ENCODE results near the gene ECM2. TPM values are rescaled to one million over a fixed set of nuclear protein-coding genes. Genes with fewer than 3 reads are reported as not detected.
"Not testable (repeated sequence)": the region's sequence is repeated elsewhere in the genome, so short reads cannot be mapped to it uniquely, and the experiment has no call there.

The ECM2 gene
- 0.26 TPM in 1 of 2 replicates, not detected in the other for total RNA-seq (2014; rRNA removed; shearing (Covaris generic))

DNA sequence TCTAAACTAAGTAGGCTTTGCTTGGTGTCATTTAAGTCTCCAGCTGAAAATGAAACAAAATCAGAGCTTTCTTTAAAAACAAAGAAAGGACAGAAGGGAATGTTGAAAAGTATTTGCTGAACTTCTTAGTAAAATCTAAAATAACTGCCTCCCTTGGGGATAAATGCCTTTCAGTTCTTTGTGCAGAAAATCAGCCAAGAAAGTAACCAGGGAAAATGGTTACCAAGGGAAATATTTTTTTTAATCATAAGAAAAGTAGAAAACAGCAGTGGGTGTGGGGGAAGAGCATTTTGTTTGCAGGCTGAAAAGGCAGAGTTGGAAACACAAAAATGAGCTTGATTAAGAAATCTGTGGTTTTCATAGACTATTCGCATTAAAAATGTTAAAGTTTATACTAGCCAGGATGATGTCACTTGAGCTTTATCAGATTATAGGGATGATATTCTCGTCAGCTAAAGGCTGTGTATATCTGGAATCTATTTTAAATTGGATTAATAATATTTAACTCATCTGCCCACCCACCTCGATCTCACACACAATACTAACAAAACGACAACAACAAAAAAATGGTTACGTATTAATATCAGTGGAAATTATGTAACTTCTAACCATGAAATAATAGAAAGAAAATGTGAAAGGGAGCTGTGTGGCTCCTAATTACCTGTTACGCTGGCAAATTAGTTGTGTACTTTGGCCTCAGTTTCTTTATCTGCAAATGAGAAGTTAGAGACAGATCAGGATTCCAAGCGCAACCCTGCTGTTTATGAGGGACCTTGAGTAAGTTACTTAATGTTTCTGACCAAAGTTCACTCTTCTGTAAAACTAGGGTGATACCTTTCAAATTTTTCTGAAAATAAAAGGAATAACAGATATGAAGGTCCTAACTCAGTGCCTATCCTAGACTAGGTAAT, at the start of gene ECM2:
TSS of gene ECM2 (minus strand) at position 51 of the 911 bp plus-strand sequence. CDS start 13,124 bp downstream, outside the sequence.
- DNase-seq (ENCODE audit: low spot score), result no peak

DNA sequence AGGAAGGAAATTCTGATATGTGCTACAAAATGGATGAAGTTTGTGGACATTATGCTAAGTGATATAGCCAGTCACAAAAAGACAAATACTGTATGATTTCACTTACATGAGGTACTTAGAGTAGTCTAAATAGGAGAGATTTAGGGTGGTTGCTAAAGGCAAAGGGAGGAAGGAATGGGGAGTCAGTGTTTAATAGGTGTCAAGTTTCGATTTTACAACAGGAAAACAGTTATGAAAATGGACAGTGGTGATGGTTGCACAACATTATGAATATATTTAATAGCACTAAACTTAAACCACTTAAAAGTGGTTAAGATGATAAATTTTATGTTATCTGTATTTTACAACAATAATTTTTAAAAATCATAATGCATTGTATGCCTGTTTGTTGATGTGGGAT, 40.4 kb upstream of the ECM2 start:
- DNase-seq (ENCODE audit: low spot score), result no peak

DNA sequence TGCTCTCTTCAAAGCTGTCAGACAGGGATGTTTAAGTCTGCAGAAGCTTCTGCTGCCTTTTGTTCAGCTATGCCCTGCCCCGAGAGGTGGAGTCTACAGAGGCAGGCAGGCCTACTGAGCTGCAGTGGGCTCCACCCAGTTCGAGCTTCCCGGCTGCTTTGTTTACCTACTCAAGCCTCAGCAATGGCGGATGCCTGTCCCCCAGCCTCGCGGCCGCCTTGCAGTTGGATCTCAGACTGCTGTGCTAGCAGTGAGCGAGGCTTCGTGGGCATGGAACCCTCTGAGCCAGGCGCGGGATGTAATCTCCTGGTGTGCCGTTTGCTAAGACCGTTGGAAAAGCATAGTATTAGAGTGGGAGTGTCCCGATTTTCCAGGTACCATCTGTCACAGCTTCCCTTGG, 37.8 kb upstream of the ECM2 start:
- DNase-seq (ENCODE audit: low spot score), result not testable (repeated sequence)

DNA sequence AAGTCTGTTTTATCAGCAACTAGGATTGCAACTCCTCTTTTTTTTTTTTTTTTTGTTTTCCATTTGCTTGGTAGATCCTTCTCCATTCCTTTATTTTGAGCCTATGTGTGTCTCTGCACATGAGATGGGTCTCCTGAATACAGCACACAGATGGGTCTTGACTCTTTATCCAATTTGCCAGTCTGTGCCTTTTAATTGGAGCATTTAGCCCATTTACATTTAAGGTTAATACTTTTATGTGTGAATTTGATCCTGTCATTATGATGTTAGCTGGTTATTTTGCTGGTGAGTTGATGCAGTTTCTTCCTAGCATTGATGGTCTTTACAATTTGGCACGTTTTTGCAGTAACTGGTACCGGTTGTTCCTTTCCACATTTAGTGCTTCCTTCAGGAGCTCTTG, 36.1 kb upstream of the ECM2 start:
- not testable (repeated sequence) for DNase-seq (ENCODE audit: low spot score)

DNA sequence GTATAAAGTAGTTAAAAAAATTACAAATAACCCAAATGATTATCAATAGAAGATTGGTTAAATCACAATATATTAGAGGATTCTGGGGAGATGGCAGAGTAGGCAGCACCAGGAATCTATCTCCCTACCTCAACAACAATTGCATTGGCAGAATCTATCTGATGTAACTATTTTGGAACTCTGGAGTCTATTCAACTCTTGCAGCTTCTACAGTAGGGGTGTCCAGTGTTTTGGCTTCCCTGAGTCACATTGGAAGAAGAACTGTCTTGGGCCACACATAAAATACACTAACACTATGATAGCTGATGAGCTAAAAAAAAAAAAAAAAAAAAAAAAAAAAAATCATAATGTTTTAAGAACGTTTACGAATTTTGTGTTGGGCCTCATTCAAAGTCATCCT, 29.2 kb upstream of the ECM2 start:
- DNase-seq (ENCODE audit: low spot score), result no peak

DNA sequence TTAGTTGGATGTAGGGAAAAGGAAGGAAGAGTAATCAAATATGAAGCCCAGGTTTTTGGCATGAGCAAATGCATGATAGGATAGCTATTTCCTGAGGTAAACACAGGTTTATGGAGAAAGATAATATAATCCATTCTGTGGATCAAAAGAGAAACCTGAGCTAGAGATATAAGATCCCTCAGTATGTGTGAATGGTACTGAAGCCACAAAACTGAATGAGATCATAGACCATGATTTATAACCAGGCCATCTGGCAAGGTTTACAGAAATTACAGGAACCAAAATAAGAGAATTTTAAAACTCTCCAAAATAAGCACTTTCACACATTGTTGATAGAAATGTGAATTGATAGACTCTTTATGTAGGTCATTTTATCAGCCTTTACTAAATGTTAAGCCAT, 28.7 kb upstream of the ECM2 start:
- DNase-seq (ENCODE audit: low spot score), result peak; percentile 14

DNA sequence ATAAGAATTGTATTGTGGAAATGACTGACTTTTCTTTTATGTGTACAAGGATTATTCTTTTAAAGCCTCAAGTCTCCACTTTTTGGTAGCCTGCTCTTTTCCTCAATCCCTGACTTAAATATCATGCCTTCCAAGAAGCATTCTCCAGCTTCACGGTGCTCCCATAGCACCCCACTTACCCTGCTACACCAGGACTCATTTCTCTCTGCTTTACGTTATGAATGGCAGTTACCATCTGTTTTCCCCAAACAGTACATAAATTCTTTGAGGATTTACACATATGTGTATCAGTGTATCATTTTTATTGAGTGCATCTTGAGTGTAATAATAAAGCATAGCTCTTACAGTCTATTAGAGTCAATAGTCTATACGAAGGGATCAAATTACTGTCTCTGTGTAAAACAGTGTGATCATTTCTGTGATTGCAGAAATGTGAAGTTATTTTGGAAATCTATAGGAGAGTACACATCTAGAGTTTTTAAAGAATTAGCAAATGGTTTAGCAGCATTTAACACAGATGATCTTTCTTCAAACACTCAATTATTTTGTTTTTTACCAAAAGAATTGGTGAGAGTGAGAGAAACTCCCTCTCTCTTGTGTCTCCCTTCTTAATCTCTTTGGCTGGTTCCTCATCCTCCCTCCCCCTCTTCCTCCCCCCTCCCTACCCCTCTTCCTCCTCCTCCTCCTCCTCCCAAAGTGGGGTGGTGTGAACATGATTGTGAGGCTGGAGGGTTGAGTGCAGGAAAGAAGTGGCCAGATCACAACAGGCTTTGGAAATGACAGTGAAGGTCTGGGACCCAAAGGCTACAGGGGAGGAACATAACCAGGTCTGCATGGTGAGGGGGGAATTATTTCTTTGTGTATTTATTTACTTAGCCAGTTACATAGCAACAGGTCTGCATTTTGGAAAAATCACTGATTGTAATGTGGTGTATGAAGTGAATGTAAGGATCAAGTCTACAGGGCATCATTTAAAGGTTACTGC, 27.6 kb upstream of the ECM2 start:
- DNase-seq (ENCODE audit: low spot score), result no peak

DNA sequence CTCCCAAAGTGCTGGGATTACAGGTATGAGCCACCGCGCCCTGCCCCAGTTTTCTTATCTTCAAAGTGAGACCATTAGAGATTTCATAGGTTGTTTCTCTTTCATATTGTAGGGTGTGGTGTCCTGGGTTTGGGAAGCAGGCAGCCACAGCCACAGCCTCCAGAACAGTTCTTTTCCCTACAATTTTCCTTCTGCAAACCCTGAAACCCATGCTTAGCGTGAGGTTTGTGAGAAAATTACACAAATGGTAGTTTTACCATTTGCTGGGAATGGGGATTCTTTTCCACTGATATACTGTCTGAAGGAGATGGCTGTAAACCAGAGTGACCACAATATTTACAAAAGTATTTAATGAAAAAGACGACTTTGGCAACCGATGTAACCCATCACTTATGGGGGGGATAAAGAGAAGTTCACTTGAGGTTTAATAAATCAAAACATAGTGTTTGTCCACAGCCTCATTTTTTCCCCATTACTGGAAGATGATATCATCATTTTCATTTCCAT, 26.7 kb upstream of the ECM2 start:
- no peak for DNase-seq (ENCODE audit: low spot score)

DNA sequence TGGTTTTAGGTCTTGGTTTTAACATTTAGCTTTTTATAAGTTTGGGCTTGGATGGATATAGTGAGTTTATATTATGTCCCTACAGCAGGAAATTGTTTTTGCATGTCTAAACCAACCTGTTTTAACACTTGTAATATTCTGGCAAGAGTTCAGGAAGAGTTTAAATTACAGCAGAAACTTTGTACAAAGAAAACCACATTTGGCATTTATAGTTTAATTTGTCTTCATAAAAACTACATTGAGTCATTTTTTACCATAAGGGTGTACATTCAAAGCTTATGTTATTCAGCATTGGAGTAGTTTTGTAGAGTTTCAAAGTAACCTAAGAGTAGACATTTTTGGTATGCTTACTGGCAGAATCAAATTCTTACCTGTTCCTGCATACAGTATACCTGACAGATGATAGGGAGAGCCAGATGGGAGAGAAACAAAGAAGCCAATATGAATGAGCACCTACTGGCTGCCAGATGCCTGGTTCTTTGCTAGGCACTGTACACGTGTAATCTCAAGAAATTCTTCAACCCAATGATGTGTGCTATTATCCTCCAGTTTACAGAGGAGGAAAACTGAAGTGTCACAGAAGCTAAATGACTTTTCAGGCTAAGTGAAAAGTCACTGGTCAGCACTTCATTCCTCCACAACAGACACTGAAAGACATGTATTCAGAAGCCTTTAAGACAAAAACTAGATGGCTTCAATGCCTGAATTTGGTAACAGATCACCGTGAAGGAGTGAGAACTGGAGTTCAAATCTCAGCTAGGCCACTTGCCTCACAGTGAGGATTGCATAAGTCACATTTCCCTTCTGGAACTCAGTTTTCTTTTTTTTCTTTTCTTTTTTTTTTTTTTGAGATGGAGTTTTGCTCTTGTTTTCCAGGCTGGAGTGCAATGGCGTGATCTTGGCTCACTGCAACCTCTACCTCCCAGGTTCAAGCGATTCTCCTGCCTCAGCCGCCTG, 25.9 kb upstream of the ECM2 start:
- DNase-seq (ENCODE audit: low spot score), result peak; percentile 56

DNA sequence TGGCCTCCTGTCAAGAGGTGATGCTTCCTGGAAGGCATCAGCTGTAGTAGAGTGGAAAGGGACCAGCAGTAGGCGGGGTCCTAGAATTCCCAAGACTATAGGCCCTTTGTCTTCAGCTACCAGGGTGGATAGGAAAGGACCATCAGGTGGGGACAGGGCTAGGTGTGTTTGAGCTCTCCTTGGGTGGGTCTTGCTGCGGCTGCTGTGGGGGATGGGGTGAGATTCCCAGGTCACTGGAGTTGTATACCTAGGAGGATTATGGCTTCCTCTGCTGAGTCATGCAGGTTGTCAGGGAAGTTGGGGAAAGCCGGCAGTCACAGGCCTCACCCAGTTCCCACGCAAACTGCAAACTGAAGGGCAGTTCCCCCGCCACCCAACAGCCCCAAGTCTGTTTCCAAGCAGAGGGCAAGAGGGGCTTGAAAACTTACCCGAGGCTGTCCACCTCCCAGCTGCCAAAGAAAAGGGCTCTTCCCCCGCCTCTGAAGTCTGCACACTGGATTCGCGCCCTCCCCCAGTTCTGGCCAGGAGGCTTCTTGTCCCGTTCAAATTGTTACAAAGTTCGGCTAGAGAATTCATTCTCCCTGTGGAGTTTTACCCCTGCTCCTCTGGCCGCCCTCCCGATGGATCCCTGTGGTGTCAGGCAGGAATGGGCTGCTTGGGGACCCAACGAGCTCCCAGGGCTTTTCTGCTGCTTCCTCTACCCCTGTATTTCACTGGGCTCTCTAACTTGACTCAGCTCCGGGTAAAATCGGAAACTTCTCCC, 23.0 kb upstream of the ECM2 start:
- DNase-seq (ENCODE audit: low spot score), result no peak

DNA sequence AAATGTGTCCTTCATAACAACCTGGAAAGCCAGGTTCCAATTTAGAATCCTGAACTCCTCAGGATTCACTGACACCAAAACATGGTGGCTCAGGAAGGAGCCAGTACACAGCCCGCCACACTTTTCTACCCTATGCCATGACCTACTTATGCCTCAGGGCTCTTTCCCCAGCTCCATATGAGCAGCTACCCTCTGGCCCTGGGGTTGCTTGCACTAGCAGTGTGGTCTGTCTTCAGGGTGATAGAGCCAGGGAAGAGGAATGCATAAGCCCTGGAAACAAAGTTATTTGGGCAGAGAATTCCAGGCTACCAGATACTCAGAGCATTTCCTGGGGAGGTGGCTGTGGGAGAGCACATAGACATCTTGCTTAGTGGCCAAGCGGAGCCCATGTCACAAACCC, 15.0 kb upstream of the ECM2 start:
- DNase-seq (ENCODE audit: low spot score), result no peak

DNA sequence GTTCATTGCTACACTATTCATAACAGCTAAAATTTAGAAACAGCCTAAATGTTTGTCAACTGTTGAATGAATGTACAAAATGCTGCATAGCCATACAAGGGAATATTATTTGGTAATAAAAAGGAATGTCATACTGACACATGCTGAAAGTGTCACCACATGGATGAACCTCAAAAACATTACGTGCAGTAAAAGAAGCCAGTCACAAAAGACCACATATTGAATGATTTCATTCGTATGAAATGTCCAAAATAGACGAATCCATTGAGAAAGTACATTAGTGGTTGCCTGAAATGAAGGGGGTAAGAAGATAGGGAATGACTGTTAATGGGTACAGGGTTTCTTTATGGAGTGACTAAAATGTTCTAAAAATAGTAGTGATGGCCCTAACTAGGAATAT, 11.6 kb upstream of the ECM2 start:
- DNase-seq (ENCODE audit: low spot score), result no peak

DNA sequence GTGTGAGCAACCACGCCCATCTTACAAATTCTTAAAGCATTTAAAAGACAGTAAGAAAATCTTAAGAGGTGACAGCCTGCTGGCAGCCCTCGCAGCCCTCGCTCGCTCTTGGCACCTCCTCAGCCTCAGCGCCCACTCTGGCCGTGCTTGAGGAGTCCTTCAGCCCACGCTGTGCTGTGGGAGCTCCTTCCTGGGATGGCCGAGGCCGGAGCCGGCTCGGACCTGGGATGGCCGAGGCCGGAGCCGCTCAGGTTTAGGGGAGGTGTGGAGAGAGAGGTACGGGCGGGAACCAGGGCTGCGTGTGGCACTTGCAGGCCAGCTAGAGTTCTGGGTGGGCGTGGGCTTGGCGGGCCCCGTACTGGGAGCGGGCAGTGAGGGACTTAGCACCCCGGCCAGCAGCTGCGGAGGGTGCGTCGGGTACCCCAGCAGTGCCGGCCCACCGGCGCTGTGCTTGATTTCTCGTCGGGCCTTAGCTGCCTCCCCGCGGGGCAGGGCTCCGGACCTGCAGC, 9.3 kb upstream of the ECM2 start:
- DNase-seq (ENCODE audit: low spot score), result no peak

DNA sequence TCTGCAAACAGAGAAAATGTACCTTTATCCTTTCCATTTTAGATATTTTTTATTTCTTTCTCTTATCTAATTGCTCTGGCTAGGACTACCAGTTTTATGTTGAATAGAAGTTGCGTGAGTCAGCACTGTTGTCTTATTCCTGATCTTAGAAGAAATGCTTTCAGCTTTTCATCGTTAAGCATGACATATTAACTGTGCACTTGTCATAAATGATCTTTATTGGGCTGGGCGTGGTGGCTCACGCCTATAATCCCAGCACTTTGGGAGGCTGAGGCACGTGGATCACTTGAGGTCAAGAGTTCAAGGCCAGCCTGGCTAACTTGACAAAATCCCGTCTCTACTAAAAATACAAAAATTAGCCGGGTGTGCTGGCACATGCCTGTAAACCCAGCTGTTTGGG, 8.2 kb upstream of the ECM2 start:
- no peak for DNase-seq (ENCODE audit: low spot score)

DNA sequence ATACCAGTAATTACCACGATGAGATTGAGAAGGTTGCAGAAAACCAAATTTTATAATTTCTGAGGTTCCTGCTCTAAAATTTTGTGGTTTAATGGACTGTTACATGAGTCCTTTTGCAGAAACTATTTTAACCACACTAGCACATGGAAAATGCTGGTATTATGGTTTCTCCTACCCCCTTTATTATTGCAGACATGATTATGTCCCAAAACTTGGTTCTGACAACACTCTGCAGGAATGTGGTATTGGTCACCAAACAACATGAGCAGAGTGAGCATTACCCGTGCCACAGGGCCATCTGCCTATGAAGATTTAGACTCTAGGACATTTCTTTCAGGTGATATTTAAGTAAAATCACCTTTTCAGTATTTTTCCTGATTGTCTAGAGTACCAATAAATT, 2.8 kb upstream of the ECM2 start:
- DNase-seq (ENCODE audit: low spot score), result no peak

DNA sequence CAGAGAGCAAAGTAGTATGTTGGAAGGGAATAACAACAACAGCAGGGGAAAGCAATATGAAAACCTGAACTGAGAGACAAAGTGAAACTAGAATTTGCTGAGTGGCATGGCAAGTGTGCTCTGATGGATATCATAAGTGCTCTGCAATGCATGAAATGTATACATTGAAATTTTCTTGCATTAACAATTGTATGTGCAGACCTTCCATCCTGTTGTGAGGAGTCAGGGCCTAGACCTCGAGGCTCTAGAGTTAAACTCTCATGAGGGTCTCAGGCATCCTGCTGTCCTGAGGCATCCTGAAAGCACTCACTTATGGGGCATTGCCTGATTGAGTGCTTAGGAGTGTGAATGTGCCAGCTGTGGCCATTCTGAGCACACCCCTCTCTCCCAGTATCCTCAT, 1.1 kb downstream of the ECM2 start:
- DNase-seq (ENCODE audit: low spot score), result no peak

DNA sequence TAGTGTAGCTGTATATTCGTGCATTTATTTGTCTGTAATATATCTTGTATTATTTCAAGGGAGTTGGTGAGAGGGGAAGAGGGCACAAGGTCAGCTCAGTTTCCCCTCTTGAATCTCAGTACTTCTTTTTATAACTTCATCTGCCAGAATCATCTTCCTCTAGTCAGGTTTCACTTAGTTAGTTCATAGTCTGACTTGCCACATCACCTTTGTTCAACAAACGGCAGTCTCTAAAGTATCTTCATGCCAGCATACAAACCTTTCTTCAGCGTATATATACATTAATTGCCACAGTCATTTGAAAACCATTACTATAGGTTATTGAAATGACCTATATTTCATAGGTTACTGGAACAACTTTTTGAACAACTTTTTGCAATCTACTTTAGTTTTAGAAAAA, 1.6 kb downstream of the ECM2 start:
- DNase-seq (ENCODE audit: low spot score), result no peak

DNA sequence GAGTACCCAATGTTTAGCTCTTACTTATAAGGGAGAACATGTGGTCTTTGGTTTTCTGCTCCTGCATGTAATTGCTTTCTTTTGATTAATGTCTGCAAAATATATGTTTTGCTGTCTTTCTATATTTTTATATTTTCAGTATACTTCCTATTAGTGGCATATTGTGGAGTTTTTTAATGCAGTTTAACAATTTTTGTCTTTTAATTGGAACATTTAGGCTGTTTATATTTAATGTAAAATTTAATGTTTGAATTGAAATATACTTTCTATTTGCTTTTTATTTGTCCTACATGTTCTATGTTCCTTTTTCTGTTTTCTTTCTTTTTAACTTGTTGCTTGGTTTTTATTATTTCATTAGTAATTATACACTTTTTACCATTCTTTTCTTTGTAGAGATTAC, 4.9 kb downstream of the ECM2 start:
- no peak for DNase-seq (ENCODE audit: low spot score)

DNA sequence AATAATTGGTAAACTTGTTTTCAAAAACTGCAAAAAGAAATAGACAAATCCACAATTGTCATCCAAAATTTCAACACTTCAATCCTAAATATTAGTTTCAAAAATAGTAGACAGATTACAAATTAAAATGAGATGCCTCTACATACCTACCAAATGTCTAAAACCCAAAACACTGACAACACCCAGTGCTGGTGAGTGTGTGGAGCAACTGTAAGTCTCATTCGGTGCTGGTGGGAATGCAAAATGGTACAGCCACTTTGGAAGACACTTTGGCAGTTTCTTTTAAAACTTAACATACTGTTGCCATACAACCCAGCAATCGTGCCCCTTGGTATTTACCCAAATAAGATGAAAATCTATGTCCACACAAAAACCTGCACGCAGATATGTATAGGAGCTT, 6.7 kb downstream of the ECM2 start:
- DNase-seq (ENCODE audit: low spot score), result no peak

DNA sequence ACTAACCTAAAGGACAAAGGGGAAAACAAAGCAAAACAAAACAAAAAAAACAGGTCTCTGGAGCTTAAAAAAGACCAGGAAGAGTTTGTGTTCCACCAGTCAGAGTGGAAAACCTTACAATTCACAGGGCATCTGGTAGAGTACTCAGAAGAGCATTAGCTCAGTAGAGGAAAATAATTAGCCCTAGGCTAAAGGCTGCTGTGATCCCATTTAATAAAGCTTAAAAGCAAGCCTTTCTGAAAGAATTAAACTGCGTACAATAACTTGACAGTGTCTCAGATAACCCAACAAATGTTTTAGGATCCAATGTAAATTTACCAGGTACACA, 7.3 kb downstream of the ECM2 start:
- no peak for DNase-seq (ENCODE audit: low spot score)
